IPS-11a (cell line): ENCODE measurements around the gene KSR2.

Source experiments
- H3K4me3 ChIP-seq: one replicate; pipeline ENCODE4 v1.5.1; 2013; ENCODE audit warnings: low read depth, low read length, control low read depth

Gene KSR2

DNA sequence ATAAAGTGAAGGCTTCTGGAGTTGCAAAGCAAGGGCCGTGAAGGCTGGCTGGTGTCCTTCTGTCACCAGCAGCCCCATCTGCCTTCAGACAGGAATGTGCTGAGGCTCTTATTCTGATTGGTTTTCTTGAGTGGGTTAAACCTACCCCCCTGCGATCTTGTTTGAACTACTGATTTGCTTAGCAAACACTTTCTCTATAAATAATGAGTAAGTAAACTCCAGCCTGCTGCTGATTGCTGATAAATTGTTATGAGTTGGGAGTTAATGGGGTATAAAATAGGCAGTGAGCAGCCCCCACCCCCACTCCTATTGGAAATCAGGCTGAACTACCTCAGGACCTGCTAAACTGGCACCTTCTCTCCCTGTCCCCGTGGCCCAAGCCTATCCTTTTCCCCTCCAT, 461.2 kb downstream of the KSR2 start:
- no peak overlapping the region for H3K4me3 ChIP-seq

- no peak overlapping the region for H3K4me3 ChIP-seq
These were observed 462.5 kb downstream of the KSR2 start for GRCh38 chr12:117506333-117506732.

DNA sequence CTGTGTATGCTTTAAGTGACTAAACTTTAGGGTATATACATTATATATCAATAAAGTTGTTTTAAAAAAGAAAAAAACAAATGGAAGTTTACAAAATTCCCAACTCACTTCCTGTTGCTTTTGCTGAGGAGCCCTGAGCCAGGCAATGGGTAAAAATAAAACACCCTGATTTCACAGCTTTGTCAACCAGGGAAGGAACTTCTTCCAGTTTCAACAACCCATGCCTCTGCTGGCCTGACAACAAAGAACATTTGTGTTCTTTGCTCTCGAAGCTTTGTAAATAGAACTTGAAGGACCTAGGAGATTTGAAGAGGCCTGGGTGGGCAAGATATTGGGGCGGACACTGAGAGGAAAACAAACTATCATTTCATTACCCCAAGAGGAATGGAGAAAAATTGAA, 466.2 kb downstream of the KSR2 start:
- no peak overlapping the region for H3K4me3 ChIP-seq

- no peak overlapping the region for H3K4me3 ChIP-seq
These were observed 466.6 kb downstream of the KSR2 start for GRCh38 chr12:117502233-117502632.

DNA sequence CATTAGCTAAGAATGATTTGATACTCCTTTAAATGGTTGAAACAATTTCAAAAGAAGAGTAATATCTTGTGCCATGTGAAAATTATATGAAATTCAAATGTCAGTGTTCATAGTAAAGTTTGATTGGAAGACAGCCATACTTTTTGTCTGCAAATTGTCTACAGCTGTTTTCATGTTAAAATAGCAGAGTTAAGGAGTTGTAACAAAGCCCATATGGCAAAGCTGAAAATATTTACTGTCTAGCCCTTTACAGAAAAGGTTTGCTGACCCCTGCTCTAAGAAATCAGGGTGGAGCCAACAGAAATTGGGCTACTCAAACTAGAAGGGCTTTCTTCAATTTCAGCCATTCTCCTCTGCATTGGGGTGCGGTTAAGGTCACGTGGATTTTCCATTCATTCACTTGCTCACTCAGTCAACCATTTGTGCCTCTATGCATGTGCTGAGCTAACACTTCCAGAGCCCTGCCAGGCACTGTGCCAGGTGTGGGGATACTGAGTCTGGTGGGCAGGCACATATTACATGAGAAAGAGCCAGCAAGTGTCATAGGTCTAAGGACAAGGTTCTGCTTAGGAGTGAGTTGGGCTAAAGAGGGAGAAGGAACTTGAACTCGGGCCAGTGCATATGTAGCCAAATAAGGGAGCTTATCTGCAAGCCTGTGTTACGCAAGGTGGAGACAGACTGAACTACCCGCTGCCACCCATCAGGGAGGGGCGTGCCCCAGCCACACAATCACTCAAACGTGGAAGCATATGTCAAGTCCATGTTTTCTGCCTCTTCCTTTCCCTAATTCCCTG, 467.5 kb downstream of the KSR2 start:
- no peak overlapping the region for H3K4me3 ChIP-seq

DNA sequence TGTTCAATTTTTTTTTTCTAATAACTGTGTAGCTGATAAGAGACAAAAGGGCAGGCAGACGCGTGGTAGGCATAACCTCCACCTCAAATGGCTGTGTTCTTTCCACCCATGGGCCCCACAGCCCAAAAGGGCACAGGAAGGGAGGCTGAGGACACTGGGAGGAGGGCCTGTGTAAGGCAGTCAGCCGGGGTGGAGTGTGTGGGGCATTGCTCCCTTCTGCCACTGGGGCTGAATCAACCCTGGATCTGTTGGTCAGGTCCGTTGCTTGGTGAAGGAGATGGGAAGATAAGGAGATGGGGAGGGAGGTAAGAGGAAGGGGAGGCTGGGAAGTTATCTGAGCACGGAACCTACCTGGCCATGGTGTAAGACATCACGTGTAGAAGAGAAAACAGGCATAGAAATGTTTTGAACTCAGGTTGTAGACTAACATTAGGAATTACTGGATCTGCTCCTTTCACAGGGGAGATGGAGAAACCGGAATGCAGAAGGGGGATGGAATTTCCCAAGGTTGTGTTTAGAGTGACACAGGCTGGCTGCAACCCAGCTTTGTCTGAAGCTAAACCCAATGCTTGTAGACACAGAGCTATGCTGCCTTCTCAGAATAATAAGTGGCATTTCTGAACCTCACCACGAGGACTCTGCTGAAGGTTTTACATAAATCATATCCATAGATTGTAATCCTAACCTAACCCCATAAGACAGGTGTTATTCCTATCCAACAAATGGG, 468.9 kb downstream of the KSR2 start:
- no peak overlapping the region for H3K4me3 ChIP-seq

GRCh38 chr12:117498880-117499279, 469.9 kb downstream of the KSR2 start:
- H3K4me3 ChIP-seq: no peak overlapping the region

DNA sequence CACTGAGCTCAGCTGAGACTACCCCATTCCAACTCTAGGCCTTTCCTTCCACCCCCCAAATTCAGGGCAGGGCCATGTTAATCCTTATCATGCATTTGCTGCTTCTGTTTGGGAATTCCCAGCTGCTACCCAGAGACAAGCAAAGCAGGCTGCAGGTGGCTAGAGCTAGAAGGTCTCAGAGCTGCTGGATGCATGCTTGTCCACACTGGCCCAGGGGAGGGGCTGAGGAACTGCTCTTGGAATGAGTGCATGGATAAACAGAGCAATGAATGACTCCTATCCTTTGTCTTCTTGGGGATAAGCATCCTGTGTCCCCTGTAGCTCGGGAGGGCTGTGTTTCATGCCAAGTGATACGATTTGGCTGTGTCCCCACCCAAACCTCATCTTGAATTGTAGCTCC, 470.5 kb downstream of the KSR2 start:
- no peak overlapping the region for H3K4me3 ChIP-seq

GRCh38 chr12:117497407-117497806, 471.4 kb downstream of the KSR2 start:
- H3K4me3 ChIP-seq: no peak overlapping the region

- no peak overlapping the region for H3K4me3 ChIP-seq
These were observed 473.7 kb downstream of the KSR2 start for GRCh38 chr12:117494833-117495655.

- H3K4me3 ChIP-seq: no peak overlapping the region
These were observed 477.1 kb downstream of the KSR2 start for GRCh38 chr12:117491711-117492110.

DNA sequence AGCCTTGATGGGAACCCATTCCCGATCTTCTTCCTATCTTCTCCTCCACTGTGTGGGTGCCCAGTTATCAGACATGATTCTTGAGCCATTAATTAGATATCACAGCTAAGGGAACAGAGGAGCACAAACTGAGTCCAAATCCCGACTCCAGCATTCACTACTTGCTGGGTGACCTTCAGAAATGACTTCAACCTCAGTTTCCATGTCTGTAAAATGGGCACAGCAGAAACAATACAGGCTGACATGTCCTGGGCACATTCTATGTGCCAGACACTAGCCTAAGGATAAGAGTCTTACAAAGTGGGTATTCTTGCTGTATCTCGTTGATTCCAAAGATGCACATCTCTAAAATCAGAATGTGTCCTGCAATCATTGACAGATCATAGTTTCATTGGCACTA, 478.7 kb downstream of the KSR2 start:
- no peak overlapping the region for H3K4me3 ChIP-seq

DNA sequence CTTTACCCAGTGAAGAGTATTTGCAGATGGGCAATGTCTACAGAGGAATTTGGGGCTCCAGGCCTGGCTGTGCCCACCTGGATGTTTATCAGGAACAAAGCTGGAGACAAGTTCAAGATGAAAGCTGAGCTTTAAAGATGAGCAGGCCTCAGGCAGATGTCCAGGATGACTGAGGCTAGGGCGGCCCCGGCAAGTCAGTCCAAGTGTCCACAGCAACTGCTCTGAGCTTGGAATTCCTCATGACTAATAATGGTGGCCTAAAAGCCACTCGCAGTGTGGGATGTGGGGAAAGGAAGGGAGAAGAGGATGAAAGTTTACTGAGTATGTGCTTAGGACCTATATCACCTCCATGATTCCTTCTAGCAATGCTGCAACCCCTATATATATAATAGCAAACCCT, 479.1 kb downstream of the KSR2 start:
- H3K4me3 ChIP-seq: no peak overlapping the region

DNA sequence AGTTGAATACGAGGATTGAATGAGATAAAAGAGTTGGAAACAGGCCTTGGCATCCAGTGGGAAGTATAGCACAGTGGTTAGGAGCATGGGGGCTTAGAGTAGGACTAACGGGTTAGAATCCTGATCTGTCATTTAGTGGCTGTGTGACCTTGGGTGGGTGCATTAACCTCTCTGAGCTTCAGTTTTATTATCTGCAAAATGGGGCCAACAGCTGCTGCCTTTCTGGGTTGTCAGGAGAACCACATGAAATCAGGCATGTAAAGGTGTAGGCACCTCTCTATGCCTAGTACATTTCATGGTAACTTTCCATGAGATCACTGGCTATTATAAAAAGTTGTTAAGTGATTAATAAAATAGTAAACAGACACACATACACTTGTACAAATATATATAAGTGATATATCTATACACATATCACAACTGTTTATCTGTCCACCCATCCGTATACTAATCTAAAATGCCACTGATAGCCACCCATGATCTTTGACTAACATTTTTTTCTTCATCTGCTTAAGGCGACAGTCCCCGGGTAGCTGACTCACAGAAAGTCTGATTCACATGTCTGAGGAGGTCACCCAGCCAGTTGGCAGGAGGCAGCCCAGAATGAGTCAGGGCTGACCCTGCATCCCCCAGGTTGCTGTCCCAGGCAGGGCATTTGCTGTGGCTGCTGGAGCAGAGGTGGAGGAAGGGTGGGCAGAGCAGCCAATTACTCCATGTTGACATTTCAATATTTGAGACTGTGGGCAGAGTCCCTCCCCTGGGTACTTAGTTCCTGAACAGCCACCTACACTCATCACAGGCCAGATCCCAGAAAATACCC, 481.7 kb downstream of the KSR2 start:
- H3K4me3 ChIP-seq: no peak overlapping the region

DNA sequence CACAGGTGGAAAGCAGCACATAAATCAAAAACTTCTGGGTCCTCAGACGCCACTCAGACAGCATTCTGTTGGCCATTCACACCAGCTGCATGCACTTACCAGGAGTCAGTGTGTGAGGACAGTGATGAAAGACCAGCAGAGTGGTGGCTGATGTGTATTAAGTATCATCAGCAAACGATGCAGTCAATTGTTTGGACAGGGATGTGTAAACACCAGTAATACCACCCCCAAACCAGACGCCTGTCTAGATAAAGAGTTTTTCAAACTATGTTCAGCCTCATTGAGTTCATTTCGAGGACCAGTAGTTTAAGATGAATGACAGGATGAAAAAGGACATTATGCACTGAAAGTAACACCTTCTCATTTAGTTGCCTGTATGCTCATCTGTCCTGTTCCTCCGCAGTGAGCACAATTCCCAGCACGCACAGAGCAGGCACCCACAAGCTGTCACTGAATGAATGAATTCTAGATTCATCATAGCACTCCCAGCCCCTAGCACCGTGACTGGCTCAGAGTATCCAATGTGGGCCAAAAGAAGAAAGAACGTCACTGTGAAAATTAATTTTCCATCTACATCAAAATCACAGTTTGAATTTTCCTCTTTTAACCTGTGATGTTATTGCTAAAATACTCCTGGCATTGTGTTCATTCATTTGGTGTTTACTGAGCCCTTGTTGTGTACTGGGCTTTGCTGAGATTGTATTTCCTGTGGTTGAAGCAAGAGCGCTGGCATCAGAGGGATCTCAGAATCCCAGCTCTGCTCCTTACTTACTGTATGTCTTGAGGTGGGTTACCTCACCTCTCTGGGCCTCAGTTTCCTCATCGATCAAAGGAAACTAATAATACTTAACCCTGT, 482.6 kb downstream of the KSR2 start:
- H3K4me3 ChIP-seq: no peak overlapping the region

GRCh38 chr12:117484901-117485300, 483.9 kb downstream of the KSR2 start:
- H3K4me3 ChIP-seq: no peak overlapping the region

DNA sequence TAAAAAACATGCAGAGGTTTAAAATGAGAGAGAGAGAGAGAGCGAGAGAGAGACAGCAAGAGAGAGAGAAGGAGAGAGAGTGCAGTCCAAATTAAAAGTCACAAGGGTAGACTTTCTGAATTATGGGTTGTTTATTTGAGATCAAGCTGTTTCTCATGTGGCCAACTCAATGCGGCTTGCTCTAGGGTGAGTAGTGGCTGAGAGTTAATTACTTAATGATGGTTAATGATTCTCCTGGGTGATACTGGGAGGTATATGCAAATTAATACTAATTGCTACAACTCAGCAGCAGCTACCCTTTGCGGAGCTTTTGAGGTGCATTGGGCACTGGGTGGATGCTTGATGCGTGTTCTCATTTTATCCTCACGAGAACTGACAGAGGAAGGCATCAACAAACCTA, 485.3 kb downstream of the KSR2 start:
- H3K4me3 ChIP-seq: no peak overlapping the region

GRCh38 chr12:117481470-117481869, 487.3 kb downstream of the KSR2 start:
- no peak overlapping the region for H3K4me3 ChIP-seq

DNA sequence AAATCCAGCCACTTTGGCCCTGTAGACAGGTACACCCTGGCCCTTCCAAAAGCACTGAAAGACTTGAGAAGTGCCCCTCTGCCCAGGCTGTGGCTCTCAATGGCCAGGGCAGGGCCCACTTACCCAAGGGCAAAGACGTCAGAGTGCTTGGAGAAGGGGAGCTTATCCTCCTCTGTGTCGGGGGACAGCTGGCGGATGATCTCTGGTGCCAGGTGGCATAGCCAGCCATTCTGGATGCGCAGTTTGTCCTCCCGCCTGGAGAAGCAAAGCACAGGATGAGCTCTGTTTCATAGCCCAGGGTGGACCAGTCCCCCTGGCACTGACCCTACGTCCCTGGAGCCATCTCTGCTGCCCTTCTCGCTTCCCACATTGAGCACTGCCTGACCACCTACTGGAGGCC, 492.4 kb downstream of the KSR2 start:
- no peak overlapping the region for H3K4me3 ChIP-seq

DNA sequence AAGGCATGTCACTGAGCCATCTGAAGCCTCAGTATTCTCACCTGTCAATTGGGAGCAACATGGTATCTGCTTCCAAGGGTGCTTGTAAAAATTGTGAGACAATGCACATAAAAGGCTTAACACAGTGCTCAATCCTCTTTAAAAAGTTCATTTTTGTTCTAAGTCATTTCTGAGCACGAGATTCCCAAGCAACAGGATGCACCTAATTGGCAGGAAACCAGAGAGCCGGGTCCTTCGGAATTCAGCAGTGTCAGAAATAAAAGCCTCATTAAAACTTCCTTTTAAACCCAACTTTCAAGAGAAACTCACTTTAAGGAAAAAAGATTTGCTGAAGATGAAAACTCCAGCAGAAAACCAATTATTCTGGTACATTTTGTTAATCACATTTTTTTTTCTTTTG, 494.9 kb downstream of the KSR2 start:
- H3K4me3 ChIP-seq: no peak overlapping the region
